H9 (cell line): Measurements from ENCODE around the gene PLD4. TPM values are rescaled to one million over a fixed set of nuclear protein-coding genes. Genes with fewer than 3 reads are reported as not detected.

ENCODE experiments used
- DNase-seq: peaks from one replicate; pipeline ENCODE4 v3.0.0-alpha.2; 2017
- H2AFZ ChIP-seq: one replicate; pipeline ENCODE4 v1.6.1; 2013; ENCODE audit warnings: mild to moderate bottlenecking, low read length, control low read depth, moderate library complexity
- H2AK5ac ChIP-seq: 2 replicates; pipeline ENCODE4 v1.6.1; 2013; ENCODE audit warnings: low read length, control low read depth, mixed read lengths; ENCODE audit not compliant: insufficient read length
- H2BK120ac ChIP-seq: one replicate; pipeline ENCODE4 v1.6.1; 2013; ENCODE audit warnings: low read depth, mild to moderate bottlenecking, low read length, control low read depth, inconsistent platforms; ENCODE audit not compliant: poor library complexity, severe bottlenecking
- H2BK12ac ChIP-seq: 2 replicates; pipeline ENCODE4 v1.6.1; 2013; ENCODE audit warnings: low read length, control low read depth, mixed read lengths, low read depth; ENCODE audit not compliant: insufficient read length
- H2BK15ac ChIP-seq: 2 replicates; pipeline ENCODE4 v1.6.1; 2013; ENCODE audit warnings: low read depth, low read length, control low read depth
- H2BK20ac ChIP-seq: one replicate; pipeline ENCODE4 v1.6.1; 2013; ENCODE audit warnings: low read depth, mild to moderate bottlenecking, low read length, control low read depth, inconsistent platforms; ENCODE audit not compliant: poor library complexity, severe bottlenecking
- H2BK5ac ChIP-seq: 2 replicates; pipeline ENCODE4 v1.6.1; 2013; ENCODE audit warnings: low read length, control low read depth, mixed read lengths; ENCODE audit not compliant: insufficient read length
- H3K14ac ChIP-seq: 2 replicates; pipeline ENCODE4 v1.6.1; 2013; ENCODE audit warnings: low read length, control low read depth; ENCODE audit not compliant: insufficient read depth
- H3K18ac ChIP-seq: 2 replicates; pipeline ENCODE4 v1.6.1; 2013; ENCODE audit warnings: low read depth, mild to moderate bottlenecking, mixed read lengths, low read length, control low read depth; ENCODE audit not compliant: insufficient read length
- H3K23ac ChIP-seq: 2 replicates; pipeline ENCODE4 v1.6.1; 2013; ENCODE audit warnings: low read length, control low read depth, mixed read lengths, low read depth; ENCODE audit not compliant: insufficient read length
- H3K23me2 ChIP-seq: 2 replicates; pipeline ENCODE4 v1.6.1; 2013; ENCODE audit warnings: low read depth, mild to moderate bottlenecking, mixed read lengths, low read length, control low read depth; ENCODE audit not compliant: insufficient read length, poor library complexity, severe bottlenecking
- H3K27ac ChIP-seq: 2 replicates; pipeline ENCODE4 v1.5.1; 2013; ENCODE audit warnings: low read length, control low read depth, mixed read lengths, low read depth; ENCODE audit not compliant: insufficient read length
- H3K27me3 ChIP-seq: 2 replicates; pipeline ENCODE4 v1.6.1; 2013; ENCODE audit warnings: low read length, control low read depth, inconsistent platforms; ENCODE audit not compliant: insufficient read depth
- H3K4ac ChIP-seq: 2 replicates; pipeline ENCODE4 v1.6.1; 2013; ENCODE audit warnings: low read depth, mild to moderate bottlenecking, control low read depth, inconsistent platforms, low read length, moderate library complexity
- H3K4me1 ChIP-seq: 2 replicates; pipeline ENCODE4 v1.6.1; 2013; ENCODE audit warnings: low read length, control low read depth, inconsistent platforms; ENCODE audit not compliant: insufficient read depth
- H3K4me2 ChIP-seq: 2 replicates; pipeline ENCODE4 v1.6.1; 2013; ENCODE audit warnings: low read length, control low read depth, mixed read lengths; ENCODE audit not compliant: insufficient read length, insufficient read depth
- H3K56ac ChIP-seq: 2 replicates; pipeline ENCODE4 v1.6.1; 2013; ENCODE audit warnings: low read depth, mild to moderate bottlenecking, mixed read lengths, low read length, control low read depth; ENCODE audit not compliant: insufficient read length
- H3K79me1 ChIP-seq: 2 replicates; pipeline ENCODE4 v1.6.1; 2013; ENCODE audit warnings: low read depth, mild to moderate bottlenecking, moderate library complexity, low read length, control low read depth, inconsistent platforms; ENCODE audit not compliant: insufficient read depth, poor library complexity, severe bottlenecking
- H3K79me2 ChIP-seq: 2 replicates; pipeline ENCODE4 v1.6.1; 2013; ENCODE audit warnings: low read length, control low read depth, inconsistent platforms; ENCODE audit not compliant: insufficient read depth
- H3K9ac ChIP-seq: 2 replicates; pipeline ENCODE4 v1.6.1; 2013; ENCODE audit warnings: low read length, control low read depth, mixed read lengths; ENCODE audit not compliant: insufficient read length; ENCODE audit errors: extremely low read depth
- H3K9me3 ChIP-seq: one replicate; pipeline ENCODE4 v1.6.1; 2013; ENCODE audit warnings: low read depth, low read length, inconsistent platforms; ENCODE audit not compliant: control insufficient read depth
- H3T11ph ChIP-seq: one replicate; pipeline ENCODE4 v1.6.1; 2013; ENCODE audit warnings: mild to moderate bottlenecking, low read length, control low read depth, inconsistent platforms
- H4K20me1 ChIP-seq: one replicate; pipeline ENCODE4 v1.6.1; 2013; ENCODE audit not compliant: control insufficient read depth, insufficient read length, insufficient read depth
- H4K5ac ChIP-seq: 2 replicates; pipeline ENCODE4 v1.6.1; 2013; ENCODE audit warnings: low read depth, mild to moderate bottlenecking, mixed read lengths, low read length, control low read depth; ENCODE audit not compliant: insufficient read length
- H4K8ac ChIP-seq: replicated peaks from 2 replicates; pipeline ENCODE4 v1.6.1; 2013; ENCODE audit warnings: low read length, control low read depth, mixed read lengths, low read depth; ENCODE audit not compliant: insufficient read length
- H4K91ac ChIP-seq: 2 replicates; pipeline ENCODE4 v1.6.1; 2013; ENCODE audit warnings: low read depth, mild to moderate bottlenecking, moderate library complexity, mixed read lengths, low read length, control low read depth; ENCODE audit not compliant: insufficient read length
- H3K27ac Mint-ChIP-seq, 3 experiments: 2 replicates in 2 of 3; 3 replicates in 1 of 3; pipeline ENCODE4 v1.8.0; 2020 to 2021; ENCODE audit warnings: mixed read lengths in 3 of 3, mild to moderate bottlenecking in 1 of 3, moderate library complexity in 1 of 3
- H3K27me3 Mint-ChIP-seq: 2 replicates; pipeline ENCODE4 v1.8.0; 2021; ENCODE audit warnings: low read depth, mild to moderate bottlenecking, moderate library complexity, mixed read lengths
- H3K36me3 Mint-ChIP-seq, 3 experiments: 2 replicates in 2 of 3; 3 replicates in 1 of 3; pipeline ENCODE4 v1.8.0; 2020 to 2021; ENCODE audit warnings: low read depth in 3 of 3, mixed read lengths in 3 of 3; ENCODE audit not compliant: insufficient read depth in 1 of 3
- H3K4me1 Mint-ChIP-seq, 2 experiments: 2 replicates each; pipeline ENCODE4 v1.8.0; 2020; ENCODE audit warnings: mixed read lengths in 2 of 2
- H3K4me3 Mint-ChIP-seq, 2 experiments: 2 replicates in 1 of 2; 3 replicates in 1 of 2; pipeline ENCODE4 v1.8.0; 2020 to 2021; ENCODE audit warnings: mild to moderate bottlenecking in 2 of 2, mixed read lengths in 2 of 2, moderate library complexity in 1 of 2
- H3K9me3 Mint-ChIP-seq, 2 experiments: 2 replicates in 1 of 2; 3 replicates in 1 of 2; pipeline ENCODE4 v1.8.0; 2020; ENCODE audit warnings: mild to moderate bottlenecking in 2 of 2, mixed read lengths in 2 of 2, moderate library complexity in 1 of 2
- CTCF ChIP-seq: fragments of 200-600 bp; sonication (generic); conservative IDR thresholded peaks from 3 replicates; pipeline ENCODE4 v1.8.0; 2021; ENCODE audit warnings: antibody characterized with exemption, mild to moderate bottlenecking
- whole genome bisulfite sequencing: extraction: QIAGEN DNeasy Blood & Tissue Kit; methylation state at CpG from one replicate; pipeline ENCODE4 v1.1.7; 2013; ENCODE audit warnings: missing lambda C conversion rate, low lambda C conversion rate, mixed read lengths; ENCODE audit not compliant: insufficient read length; ENCODE audit errors: extremely low coverage; 5-methylcytosine and 5-hydroxymethylcytosine counted together
- total RNA-seq: library from RNA; stranded (reverse); gene quantifications from 2 replicates; pipeline ENCODE4 v1.2.1, GENCODE V29; 2021

The PLD4 gene
- total RNA-seq, 1 experiment from 2014 or later, result not detected

GRCh38 chr14:104912053-104912452, 12.6 kb upstream of the PLD4 start:
- Histone ChIP-seq H2BK5ac (no peak overlapping the region), H4K20me1 (no peaks in the 10 kb centered on the region), H3K4ac (no peak overlapping the region), H3T11ph (no peak overlapping the region), H3K9ac (no peak overlapping the region), H3K79me1 (no peaks in the 10 kb centered on the region), H3K27ac (no peak overlapping the region), H4K91ac (no peak overlapping the region), H4K5ac (no peak overlapping the region), H3K14ac (no peak overlapping the region), H3K23me2 (no peaks in the 10 kb centered on the region), H4K8ac (no peak overlapping the region), H2BK12ac (no peak overlapping the region), H2AFZ (no peak overlapping the region), H3K4me2 (no peak overlapping the region), H3K9me3 (no peaks in the 10 kb centered on the region), H2AK5ac (no peak overlapping the region), H2BK15ac (no peak overlapping the region), H3K23ac (no peak overlapping the region), H3K4me1 (no peaks in the 10 kb centered on the region), H3K27me3 (no peaks in the 10 kb centered on the region), H2BK20ac (no peak overlapping the region), H3K79me2 (no peaks in the 10 kb centered on the region), H2BK120ac (no peak overlapping the region), H3K56ac (no peak overlapping the region), H3K18ac (no peak overlapping the region)
- Mint-ChIP-seq H3K9me3 (peaks cover 20 to 21% of the 10 kb centered on the region in 2 experiments), H3K4me3 (no peak overlapping the region), H3K27ac (no peak overlapping the region), H3K36me3 (peaks cover 0 to 4% (median 0%) of the 10 kb centered on the region in 3 experiments; a peak in 3 of 7 replicates), H3K27me3 (peaks cover 78% of the 10 kb centered on the region), H3K4me1 (no peaks in the 10 kb centered on the region)
- DNase-seq, result no peak
- no CpG with 5 or more reads among the region's 3 CpGs for WGBS
- TF ChIP-seq CTCF, result no peak
